Activated CD4-positive, CD25-positive, alpha-beta regulatory T cell treated with anti-CD3 and anti-CD28 coated beads, Interleukin-2, amount 50 U/mL, for 72 hours (primary cell): ENCODE results near the gene MGARP.

Experiments
- DNase-seq: peaks from one replicate; pipeline ENCODE4 v3.0.0; 2021

MGARP gene

GRCh38 chr4:139243448-139244365, 36.3 kb downstream of the MGARP start:
- DNase-seq, result no peak

GRCh38 chr4:139242511-139243051, 37.4 kb downstream of the MGARP start:
- DNase-seq, result no peak

GRCh38 chr4:139241784-139242151, 38.3 kb downstream of the MGARP start:
- DNase-seq, result no peak

GRCh38 chr4:139241086-139241783, 38.8 kb downstream of the MGARP start:
- DNase-seq, result no peak

GRCh38 chr4:139239127-139239772, 40.8 kb downstream of the MGARP start:
- no peak for DNase-seq

GRCh38 chr4:139234253-139234652, 45.8 kb downstream of the MGARP start:
- DNase-seq, result no peak

GRCh38 chr4:139229534-139230039, 50.4 kb downstream of the MGARP start:
- DNase-seq, result no peak

- no peak for DNase-seq
Observed at GRCh38 chr4:139227729-139228404, 52.2 kb downstream of the MGARP start.

GRCh38 chr4:139223682-139224317, 56.2 kb downstream of the MGARP start:
- no peak for DNase-seq

GRCh38 chr4:139222215-139222614, 57.8 kb downstream of the MGARP start:
- no peak for DNase-seq

GRCh38 chr4:139221687-139222086, 58.3 kb downstream of the MGARP start:
- DNase-seq, result no peak

GRCh38 chr4:139219450-139220055, 60.5 kb downstream of the MGARP start:
- DNase-seq, result no peak
